Right lobe of liver (tissue), 6 donors: ENCODE data around the gene WWC1. TPM values are rescaled to one million over a fixed set of nuclear protein-coding genes. Genes with fewer than 3 reads are reported as not detected.

Experiments
- ATAC-seq, 4 donors: fragments of 200-7000 bp; cut with Tn5 transposase; one replicate each; pipeline ENCODE4 v1.9.1; 2020; ENCODE audit warnings: mild to moderate bottlenecking in 4 of 4, moderate library complexity in 4 of 4
- DNase-seq, 3 donors: peaks; one replicate each; pipeline ENCODE4 v3.0.0-alpha.2; 2020
- H3K27ac ChIP-seq, 3 donors: fragments of 200-600 bp; one replicate each; pipeline ENCODE4 v1.8.0; 2022
- H3K27me3 ChIP-seq, 2 donors: fragments of 200-600 bp; one replicate each; pipeline ENCODE4 v1.8.0; 2022
- H3K36me3 ChIP-seq, 4 donors: fragments of 200-600 bp; sonication (generic) in 1 of 4; one replicate each; pipeline versions ENCODE4 v1.5.1 to v1.8.0; 2017 to 2022; ENCODE audit warnings: control low read depth in 1 of 4
- H3K4me1 ChIP-seq, 4 donors: fragments of 200-600 bp; sonication (generic) in 1 of 4; one replicate each; pipeline versions ENCODE4 v1.5.1 to v1.8.0; 2017 to 2022; ENCODE audit warnings: control low read depth in 1 of 4
- H3K4me3 ChIP-seq, 3 donors: fragments of 200-600 bp; one replicate each; pipeline ENCODE4 v1.8.0; 2022
- H3K9me3 ChIP-seq, 4 donors: fragments of 200-600 bp; sonication (generic) in 1 of 4; one replicate each; pipeline versions ENCODE4 v1.5.1 to v1.8.0; 2017 to 2022; ENCODE audit warnings: control low read depth in 1 of 4
- CTCF ChIP-seq, 4 donors: fragments of 200-600 bp in 3 of 4; fragments of 450-650 bp in 1 of 4; IDR thresholded peaks; one replicate each; pipeline versions ENCODE4 v1.5.1 to v1.8.0; 2016 to 2022; ENCODE audit warnings: antibody characterized with exemption in 4 of 4, mild to moderate bottlenecking in 2 of 4
- POLR2A ChIP-seq: fragments of 450-650 bp; IDR thresholded peaks from one replicate; pipeline ENCODE4 v1.6.1; 2017; ENCODE audit warnings: antibody characterized with exemption, mild to moderate bottlenecking
- WGBS: methylation state at CpG from one replicate; pipeline ENCODE4 v1.1.6; 2018; ENCODE audit warnings: low coverage, low lambda C conversion rate; ENCODE audit not compliant: insufficient coverage; ENCODE audit errors: missing lambda C conversion rate; 5-methylcytosine and 5-hydroxymethylcytosine counted together
- intact Hi-C, 2 donors: fragments of 100-400 bp; cut with DNase I; formaldehyde crosslinking; loops; one replicate each; pipeline versions ENCODE4 v1.11.2 to v1.14.1; 2022
- total RNA-seq, 6 experiments: library from RNA; depleted of rRNA in 2 of 6; stranded (reverse); fragments of >200 nt in 2 of 6; fragmentation: NEBNext Ultra II Directional in 3 of 6; extraction: Animal tissue kit (Norgen Biotek cat#: 25700) in 3 of 6; gene quantifications; one replicate each; pipeline versions ENCODE4 v1.1.0 to v1.2.4, GENCODE V29; 2016 to 2023
- donor health status: DM: no; HTN: yes; CAD: no.
- donor health status: DM: no; HTN: no; CAD: no.
- donor health status: DM: no; HTN: no; CAD: no.
- donor health status: DM: no; HTN: yes; CAD: no.
- donor health status: DM: no; HTN: yes; CAD: no.

Gene WWC1
- total RNA-seq, 6 experiments from 2014 or later, result 9.6 to 74.4 (median 23.5) TPM

- no peak for TF ChIP-seq POLR2A
- no peak for TF ChIP-seq CTCF (IDR thresholded peaks at IDR 0.05)
- peak overlapping the region; percentile 4 to 92 (median 76) for H3K27ac ChIP-seq
- peaks cover 0 to 56% (median 32%) of the 10 kb centered on the region in 4 donors for H3K4me1 ChIP-seq
- DNase-seq (no peak), ATAC-seq (no peak)
- no peaks in the 10 kb centered on the region for H3K27me3 ChIP-seq
- H3K36me3 ChIP-seq, result no peaks in the 10 kb centered on the region
- intact Hi-C loops, result no loop called here
- no peak overlapping the region for H3K4me3 ChIP-seq
- H3K9me3 ChIP-seq, result no peaks in the 10 kb centered on the region
- WGBS, result 69% methylated on average over 8 of the region's 11 CpGs
These were observed 21.3 kb downstream of the WWC1 start for GRCh38 chr5:168312606-168313295.

- Histone ChIP-seq H3K27me3 (no peaks in the 10 kb centered on the region), H3K27ac (peak overlapping the region; percentile 76 to 92 (median 86)), H3K36me3 (no peaks in the 10 kb centered on the region), H3K9me3 (no peaks in the 10 kb centered on the region), H3K4me3 (no peak overlapping the region), H3K4me1 (peaks cover 0 to 52% (median 29%) of the 10 kb centered on the region in 4 donors)
- WGBS, result 75% methylated on average over 7 of the region's 7 CpGs
- DNase-seq (no peak), ATAC-seq (no peak)
- TF ChIP-seq POLR2A (no peak), CTCF (IDR thresholded peaks at IDR 0.05) (no peak)
- intact Hi-C loops, result no loop called here
These were observed 22.3 kb downstream of the WWC1 start for GRCh38 chr5:168313596-168314204.

GRCh38 chr5:168314735-168315411, 23.4 kb downstream of the WWC1 start:
- Histone ChIP-seq H3K4me1 (peaks cover 0 to 41% (median 22%) of the 10 kb centered on the region in 4 donors), H3K9me3 (no peaks in the 10 kb centered on the region), H3K27ac (peak overlapping the region; percentile 86 to 92 (median 88)), H3K27me3 (no peaks in the 10 kb centered on the region), H3K36me3 (no peaks in the 10 kb centered on the region), H3K4me3 (no peak overlapping the region)
- DNase-seq (peak; percentile 87 to 91 (median 89)), ATAC-seq (peak; percentile 69 to 87 (median 82))
- TF ChIP-seq POLR2A (peak; percentile 24), CTCF (IDR thresholded peaks at IDR 0.05) (peak in 3 of 4 donors; percentile 10 to 20 (median 17))
- intact Hi-C loops, result no loop called here
- WGBS, result 21% methylated on average over 11 of the region's 12 CpGs

GRCh38 chr5:168315416-168316138, 24.1 kb downstream of the WWC1 start:
- intact Hi-C loops, result no loop called here
- H3K4me3 ChIP-seq, result peak overlapping the region in 1 of 3 donors; percentile 37
- H3K27me3 ChIP-seq, result no peaks in the 10 kb centered on the region
- ATAC-seq (peak in 3 of 4 donors; percentile 1 to 15 (median 6)), DNase-seq (no peak)
- peak overlapping the region; percentile 86 to 92 (median 88) for H3K27ac ChIP-seq
- WGBS, result 33% methylated on average over 3 of the region's 10 CpGs
- H3K4me1 ChIP-seq, result peaks cover 0 to 41% (median 21%) of the 10 kb centered on the region in 4 donors
- TF ChIP-seq CTCF (IDR thresholded peaks at IDR 0.05), result no peak
- TF ChIP-seq POLR2A, result no peak
- no peaks in the 10 kb centered on the region for H3K36me3 ChIP-seq
- no peaks in the 10 kb centered on the region for H3K9me3 ChIP-seq
